NCI-H526 treated with DMSO at 0.1 percent for 48 hours (cell line): ENCODE results near the gene SPRY1.

Experiments used
- DNase-seq: peaks from one replicate; lab custom pipeline; 2025; lab: John Stamatoyannopoulos, UW

Gene SPRY1

GRCh38 chr4:123396307-123397143 lies at the start of gene SPRY1:
TSS of gene SPRY1 (plus strand) at chr4:123396795. CDS start at chr4:123401592, 4,797 bp downstream.
- DNase-seq, result peak; percentile 93

DNA sequence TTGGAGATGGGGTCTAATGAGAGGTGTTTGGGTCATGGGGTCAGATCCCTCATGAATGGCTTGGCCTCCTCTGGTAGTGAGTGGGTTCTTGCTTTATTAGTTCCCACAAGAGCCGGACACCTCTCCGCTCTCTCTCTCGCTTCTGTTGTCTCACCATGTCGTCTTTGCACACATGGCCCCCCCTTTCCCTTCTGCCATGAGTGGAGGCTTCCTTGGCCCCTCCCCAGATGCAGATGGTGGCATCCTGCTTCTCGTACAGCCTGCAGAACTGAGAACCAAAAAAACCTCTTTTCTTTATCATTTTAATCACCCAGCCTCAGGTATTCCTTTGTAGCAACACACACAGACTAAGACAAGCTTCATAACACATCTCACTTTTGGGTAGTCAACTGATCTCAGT lies 49.6 kb upstream of the SPRY1 start:
- no peak for DNase-seq

DNA sequence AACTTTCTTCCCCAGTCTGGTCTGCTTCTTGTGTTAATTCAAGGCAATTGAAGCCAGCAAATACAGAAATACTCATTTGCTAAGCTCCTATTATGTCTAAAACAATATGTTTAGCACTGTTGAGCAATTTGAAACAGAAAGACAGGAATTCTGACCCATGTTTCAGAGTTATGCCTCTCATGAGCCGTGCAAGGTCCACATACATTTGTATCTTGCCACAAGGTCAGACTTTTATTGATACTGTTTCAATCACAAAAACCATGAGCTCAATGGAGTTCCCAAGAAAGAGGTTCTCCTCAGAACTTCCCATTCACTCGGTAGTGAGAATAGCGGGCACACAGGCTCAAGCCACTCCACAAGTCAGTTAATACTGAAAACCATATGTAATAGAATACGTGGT lies 47.6 kb upstream of the SPRY1 start:
- no peak for DNase-seq

DNA sequence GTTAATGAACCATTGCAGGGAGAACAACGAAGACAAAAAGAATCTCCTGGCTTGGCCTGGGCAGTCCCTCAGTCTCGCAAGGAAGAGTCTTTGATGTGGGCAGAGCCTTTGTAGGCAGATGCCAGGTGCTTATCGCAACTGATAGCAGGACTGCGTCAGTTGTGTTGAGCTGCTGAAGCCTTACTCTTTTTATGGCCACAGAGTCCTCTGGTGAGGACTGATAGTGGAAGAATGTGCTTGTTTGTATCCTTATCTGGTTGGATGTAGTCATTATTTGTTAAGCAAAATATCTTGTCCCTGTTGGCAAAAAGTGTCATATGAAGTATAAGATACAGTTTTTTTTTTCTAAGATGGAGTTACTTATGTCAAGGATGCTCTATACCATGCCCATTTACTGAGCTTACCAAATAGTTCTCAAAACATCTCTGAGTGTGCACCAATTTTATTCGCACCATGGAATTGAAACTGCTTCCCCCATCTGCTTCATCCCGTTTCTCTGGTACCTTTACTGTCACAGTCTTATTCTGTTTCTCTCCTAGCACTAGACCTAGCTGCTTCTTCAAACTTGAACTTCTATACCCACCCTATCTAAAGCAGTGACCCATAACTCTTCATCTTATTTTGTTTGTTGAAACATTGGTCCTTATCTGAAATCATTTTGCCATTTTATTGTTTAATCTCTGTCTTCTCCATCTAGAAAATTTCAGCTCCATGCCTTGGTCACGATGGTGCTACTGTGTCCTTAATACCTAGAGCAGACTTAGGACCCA lies 47.0 kb upstream of the SPRY1 start:
- no peak for DNase-seq

DNA sequence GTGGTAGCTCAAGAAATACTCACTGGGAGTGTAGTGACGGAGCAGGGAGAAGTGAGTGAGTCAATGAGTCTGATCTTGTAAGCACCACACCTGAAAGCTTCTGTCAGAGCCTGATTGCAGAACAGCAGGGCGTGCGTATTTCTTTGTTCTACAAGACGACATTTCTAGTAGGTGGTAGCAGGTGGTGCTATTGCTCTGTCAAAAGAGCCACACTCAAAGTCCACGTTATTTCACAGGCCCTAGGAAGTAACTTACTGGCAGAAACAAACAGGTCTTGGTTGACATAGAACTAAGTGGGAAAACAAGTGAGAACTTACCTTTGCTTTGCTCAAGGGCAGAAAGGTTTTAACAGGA lies 46.4 kb upstream of the SPRY1 start:
- DNase-seq, result no peak

DNA sequence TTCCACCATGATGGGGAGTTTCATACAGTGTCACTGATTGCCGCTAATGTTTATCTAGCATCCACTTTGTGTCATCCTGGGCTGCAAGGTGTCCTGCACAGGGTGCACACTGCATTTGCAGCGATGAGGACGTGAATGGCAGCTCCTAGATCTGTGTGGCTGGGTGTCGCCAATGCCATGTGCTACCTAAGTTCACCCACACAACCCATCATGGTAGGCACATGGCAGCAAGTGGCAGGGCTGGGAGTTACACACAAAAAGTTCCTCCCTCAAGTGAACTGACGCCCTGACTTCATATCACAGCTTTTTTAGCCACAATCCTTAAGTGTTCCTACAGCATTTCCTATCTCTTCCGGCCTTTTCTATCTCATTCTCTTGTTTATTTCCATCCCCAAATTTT lies 45.9 kb upstream of the SPRY1 start:
- DNase-seq, result no peak

DNA sequence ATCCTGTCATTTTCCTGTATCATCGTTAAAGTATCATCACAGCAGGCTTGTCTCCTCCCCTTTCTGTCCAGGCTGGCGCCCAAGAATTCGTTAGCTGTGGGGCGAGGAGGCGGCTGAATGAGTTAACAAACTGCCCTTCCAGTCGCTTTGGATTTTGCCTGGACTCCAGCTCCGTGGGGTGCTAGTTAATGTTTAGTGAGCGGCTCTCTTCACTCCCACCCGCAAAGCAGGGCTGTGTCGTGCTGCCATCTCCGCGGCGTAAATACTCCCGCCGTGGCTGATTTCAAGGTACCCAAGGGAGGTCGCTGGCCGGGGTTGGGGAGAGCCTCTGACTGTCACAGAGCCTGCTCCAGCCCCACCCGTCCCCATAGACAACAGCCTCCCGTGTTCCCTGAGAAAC lies 44.9 kb upstream of the SPRY1 start:
- no peak for DNase-seq

- DNase-seq, result no peak
Observed at GRCh38 chr4:123352240-123352945, 44.2 kb upstream of the SPRY1 start.

DNA sequence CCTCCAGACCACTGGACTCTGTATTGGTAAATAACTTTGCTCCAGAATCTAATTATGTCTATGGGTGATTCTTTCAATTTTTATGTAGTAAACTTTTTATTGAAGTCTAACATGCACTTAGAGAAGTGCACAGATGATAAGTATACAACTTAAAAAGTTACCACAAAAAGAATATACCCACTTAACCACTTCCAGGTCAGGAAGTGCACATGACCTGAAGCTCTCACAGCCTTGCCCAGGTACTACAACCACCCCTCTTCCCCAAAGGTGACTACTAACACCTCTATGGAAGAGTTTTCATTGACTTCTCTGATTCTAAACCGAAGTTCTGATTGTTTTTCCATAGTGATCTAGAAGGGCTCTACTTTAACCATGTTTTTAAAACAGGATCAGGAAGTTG lies 43.6 kb upstream of the SPRY1 start:
- DNase-seq, result no peak

GRCh38 chr4:123353656-123354055 lies 42.9 kb upstream of the SPRY1 start:
- no peak for DNase-seq

DNA sequence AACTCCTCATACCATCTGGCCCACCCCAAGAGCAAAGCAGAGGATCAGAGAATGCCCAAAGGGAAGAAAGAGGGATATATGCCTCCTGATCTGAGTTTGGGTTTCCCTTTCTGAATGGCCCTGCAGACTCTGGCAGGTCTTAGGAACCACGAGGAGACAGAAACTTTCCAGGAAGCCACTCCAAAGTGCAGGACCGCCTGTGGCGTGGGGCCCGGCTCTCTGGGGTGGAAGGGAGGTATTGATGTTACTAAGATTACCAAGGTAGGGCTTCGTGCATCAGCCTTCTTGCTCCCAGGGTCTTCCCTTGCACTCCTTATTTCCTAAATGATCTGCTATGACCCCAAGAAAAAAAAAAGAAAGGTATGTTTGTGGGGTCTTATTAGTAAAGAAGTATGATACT lies 41.9 kb upstream of the SPRY1 start:
- DNase-seq, result no peak

- no peak for DNase-seq
Observed at GRCh38 chr4:123356921-123357320, 39.7 kb upstream of the SPRY1 start.

- no peak for DNase-seq
Observed at GRCh38 chr4:123359449-123360315, 36.9 kb upstream of the SPRY1 start.

- no peak for DNase-seq
Observed at GRCh38 chr4:123361195-123361861, 35.3 kb upstream of the SPRY1 start.

- DNase-seq, result no peak
Observed at GRCh38 chr4:123362103-123362502, 34.5 kb upstream of the SPRY1 start.

DNA sequence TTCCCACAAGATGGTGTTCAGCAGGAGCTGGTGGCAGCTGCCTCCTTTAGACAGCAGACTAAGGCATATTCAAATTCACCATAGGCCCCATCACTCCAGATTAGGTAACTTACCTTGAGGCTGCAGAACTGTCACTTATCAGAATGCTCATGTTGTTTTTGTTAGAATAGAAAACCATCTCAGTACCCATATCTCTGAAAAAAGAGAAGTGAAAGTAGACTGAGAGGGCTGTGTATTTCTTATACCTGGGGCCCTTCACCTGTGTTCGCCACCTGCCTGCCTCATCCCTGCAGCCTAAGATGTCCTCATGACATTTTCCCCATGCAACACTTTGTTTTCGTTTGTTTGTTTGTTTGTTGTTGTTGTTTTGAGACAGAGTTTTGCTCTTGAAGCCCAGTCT lies 32.9 kb upstream of the SPRY1 start:
- DNase-seq, result no peak

GRCh38 chr4:123364906-123365305 lies 31.7 kb upstream of the SPRY1 start:
- no peak for DNase-seq

- no peak for DNase-seq
Observed at GRCh38 chr4:123365412-123365811, 31.2 kb upstream of the SPRY1 start.

DNA sequence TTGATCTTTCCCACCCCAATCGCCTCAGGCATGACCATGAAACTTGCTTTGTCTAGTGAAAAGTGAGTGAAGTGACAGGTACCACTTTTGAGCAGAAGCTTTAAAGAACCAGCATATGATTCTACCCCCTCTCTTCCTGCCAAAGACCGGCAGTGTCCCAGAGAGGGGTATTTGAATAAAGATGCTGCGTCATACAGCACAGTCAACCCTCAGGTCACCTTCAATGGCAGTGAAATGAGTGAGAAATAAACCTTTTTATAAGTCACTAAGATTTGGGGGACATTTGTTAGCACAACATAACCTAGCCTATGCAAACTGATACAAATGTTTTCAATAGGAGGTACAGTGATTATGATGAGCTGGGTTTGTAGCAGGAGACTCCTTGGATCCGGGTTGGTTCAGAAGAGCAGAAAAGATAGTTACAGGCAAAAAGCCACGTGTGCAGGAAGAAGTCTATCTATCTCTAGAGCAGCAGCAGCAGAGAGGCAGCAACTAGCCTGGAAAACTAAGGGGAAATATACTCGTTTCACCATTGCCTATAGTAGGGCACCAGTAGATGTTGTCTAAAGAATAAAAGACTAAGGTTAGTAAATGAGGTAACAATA lies 30.3 kb upstream of the SPRY1 start:
- no peak for DNase-seq

DNA sequence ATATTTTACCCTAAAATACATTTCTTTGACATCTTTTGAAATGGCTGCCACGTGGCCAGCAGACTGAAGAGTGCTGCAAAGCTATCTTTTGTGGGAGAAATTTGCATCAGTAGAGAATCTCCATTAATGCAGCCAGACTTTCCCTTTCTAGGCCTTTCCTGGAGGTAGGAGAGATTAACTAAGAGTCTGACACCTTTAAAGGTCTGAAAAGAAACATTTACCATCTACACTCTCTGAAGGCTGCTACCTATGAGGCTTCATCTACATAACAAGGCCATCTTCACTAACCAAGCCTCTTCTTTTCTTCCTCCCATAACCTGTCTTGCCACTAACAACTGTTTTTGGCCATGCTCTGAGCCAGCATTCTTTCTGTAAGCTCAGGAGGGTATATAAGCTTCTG lies 17.8 kb upstream of the SPRY1 start:
- DNase-seq, result no peak

DNA sequence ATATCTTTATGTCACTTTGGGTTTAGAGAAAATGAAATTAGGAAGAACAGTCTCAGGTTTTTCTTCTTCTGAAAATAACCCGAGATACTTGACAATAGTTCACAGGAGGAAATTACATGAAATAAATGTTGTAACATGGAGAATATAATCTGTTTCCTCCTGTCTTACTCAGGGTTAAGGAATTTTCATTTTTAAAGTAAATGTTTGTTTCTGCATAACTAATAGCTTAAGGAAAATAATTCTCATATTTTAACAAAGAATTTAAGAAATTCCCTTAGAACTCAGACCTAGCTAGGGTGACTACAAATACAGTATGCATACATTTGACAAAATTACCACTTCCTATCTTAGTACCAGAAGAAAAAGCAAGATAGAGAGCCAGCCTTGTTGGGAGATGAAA lies 17.2 kb upstream of the SPRY1 start:
- DNase-seq, result no peak
